Measurements from ENCODE around the gene MRPL36.

MRPL36 gene

DNA sequence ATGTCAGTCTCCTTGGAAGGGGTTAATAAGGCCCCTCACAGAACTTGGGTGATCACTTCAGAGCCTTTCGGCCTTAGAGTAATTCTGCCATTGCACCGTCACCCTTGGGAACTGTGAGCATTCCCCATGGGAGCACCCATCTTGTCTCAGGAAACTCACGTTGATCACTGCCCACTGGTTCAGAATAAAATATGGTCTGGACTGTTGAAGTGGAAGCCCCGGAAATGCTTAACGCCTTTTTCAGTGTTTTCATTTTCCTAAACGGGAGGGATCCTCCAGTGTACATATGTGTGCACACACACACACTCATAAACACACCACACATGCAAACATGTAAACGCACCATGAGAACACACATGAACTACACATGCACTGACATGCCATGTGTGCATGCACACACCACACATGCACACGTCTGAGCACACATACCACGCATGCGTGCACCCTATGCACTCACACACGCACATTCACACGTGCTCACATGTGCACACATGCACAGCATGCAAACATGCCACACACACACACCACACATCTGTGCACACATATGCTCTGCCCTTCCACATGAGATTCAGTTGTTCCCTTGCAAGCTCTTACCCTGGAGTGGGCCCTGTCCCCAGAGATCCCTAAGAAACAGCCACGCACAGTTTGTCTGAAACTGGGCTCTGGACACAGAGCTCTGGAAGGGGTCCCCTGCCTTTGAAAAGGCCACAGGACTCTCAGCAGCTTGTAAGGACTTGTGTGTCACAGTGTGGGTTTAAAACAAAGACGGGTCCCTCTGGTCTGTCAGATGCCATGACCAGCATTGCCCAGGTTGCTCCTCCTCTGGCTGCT, 17.0 kb downstream of the MRPL36 start:
- peaks cover 2% of the 10 kb centered on the region for H3K9me3 ChIP-seq (ENCODE audit: insufficient read depth, low read depth, low read length)
- no peak overlapping the region for H2AK5ac ChIP-seq (ENCODE audit: low read length)
- no peak overlapping the region for H3K9ac ChIP-seq (ENCODE audit: low read length)
- no peak overlapping the region for H2BK120ac ChIP-seq (ENCODE audit: insufficient read depth, low read length, poor library complexity)
- H3K18ac ChIP-seq (ENCODE audit: low read length), result no peak overlapping the region
- no peak overlapping the region for H2AFZ ChIP-seq (ENCODE audit: insufficient read depth, low read length, poor library complexity)
- DNase-seq, result no peak
- no peak overlapping the region for H2BK12ac ChIP-seq (ENCODE audit: low read length)
- no peak overlapping the region for H3K4me3 ChIP-seq (ENCODE audit: low read depth, low read length)
- no CpG with 5 or more reads among the region's 14 CpGs for WGBS (ENCODE audit: extremely low coverage, insufficient coverage, insufficient read length)
- no peak overlapping the region for H2BK5ac ChIP-seq (ENCODE audit: low read depth, low read length, poor library complexity)
- H3K23ac ChIP-seq (ENCODE audit: low read length), result peak overlapping the region; percentile 55
- no peaks in the 10 kb centered on the region for H3K36me3 ChIP-seq (ENCODE audit: control insufficient read depth in 1 of 2, insufficient read depth in 2 of 2, low read length in 2 of 2)
- no peak overlapping the region for H3K27ac ChIP-seq (ENCODE audit: low read depth, low read length)
- H3K4me2 ChIP-seq (ENCODE audit: low read length), result no peak overlapping the region
- no peak overlapping the region for H4K12ac ChIP-seq (ENCODE audit: low read depth, low read length)
- H4K8ac ChIP-seq (ENCODE audit: low read depth, low read length), result no peak overlapping the region
- H3K14ac ChIP-seq (ENCODE audit: low read length), result no peak overlapping the region
- H3K4me1 ChIP-seq (ENCODE audit: control insufficient read depth in 1 of 2, insufficient read depth in 2 of 2, low read length in 2 of 2), result no peaks in the 10 kb centered on the region
- H4K91ac ChIP-seq (ENCODE audit: low read depth, low read length), result no peak overlapping the region
- no peak overlapping the region for H3K4ac ChIP-seq (ENCODE audit: low read depth, low read length)
- no peaks in the 10 kb centered on the region for H3K79me2 ChIP-seq (ENCODE audit: control insufficient read depth, insufficient read depth, low read length, poor library complexity)
- no peaks in the 10 kb centered on the region for H3K79me1 ChIP-seq (ENCODE audit: low read length)
- H3K27me3 ChIP-seq (ENCODE audit: insufficient read depth, low read length), result peaks cover 2% of the 10 kb centered on the region

- H3K27ac ChIP-seq (ENCODE audit: low read depth, low read length), result no peak overlapping the region
- no peak overlapping the region for H4K12ac ChIP-seq (ENCODE audit: low read depth, low read length)
- H2BK5ac ChIP-seq (ENCODE audit: low read depth, low read length, poor library complexity), result no peak overlapping the region
- no peak overlapping the region for H3K14ac ChIP-seq (ENCODE audit: low read length)
- H2BK12ac ChIP-seq (ENCODE audit: low read length), result no peak overlapping the region
- peaks cover 2% of the 10 kb centered on the region for H3K9me3 ChIP-seq (ENCODE audit: insufficient read depth, low read depth, low read length)
- H4K91ac ChIP-seq (ENCODE audit: low read depth, low read length), result no peak overlapping the region
- no peaks in the 10 kb centered on the region for H3K79me1 ChIP-seq (ENCODE audit: low read length)
- no peak overlapping the region for H3K23ac ChIP-seq (ENCODE audit: low read length)
- H3K4me1 ChIP-seq (ENCODE audit: control insufficient read depth in 1 of 2, insufficient read depth in 2 of 2, low read length in 2 of 2), result no peaks in the 10 kb centered on the region
- H3K4ac ChIP-seq (ENCODE audit: low read depth, low read length), result no peak overlapping the region
- no peak overlapping the region for H2AFZ ChIP-seq (ENCODE audit: insufficient read depth, low read length, poor library complexity)
- H3K4me3 ChIP-seq (ENCODE audit: low read depth, low read length), result no peak overlapping the region
- no peak overlapping the region for H4K8ac ChIP-seq (ENCODE audit: low read depth, low read length)
- no peak overlapping the region for H3K18ac ChIP-seq (ENCODE audit: low read length)
- no peak overlapping the region for H2AK5ac ChIP-seq (ENCODE audit: low read length)
- no peaks in the 10 kb centered on the region for H3K79me2 ChIP-seq (ENCODE audit: control insufficient read depth, insufficient read depth, low read length, poor library complexity)
- no peak overlapping the region for H3K9ac ChIP-seq (ENCODE audit: low read length)
- no peaks in the 10 kb centered on the region for H3K36me3 ChIP-seq (ENCODE audit: control insufficient read depth in 1 of 2, insufficient read depth in 2 of 2, low read length in 2 of 2)
- no peak overlapping the region for H2BK120ac ChIP-seq (ENCODE audit: insufficient read depth, low read length, poor library complexity)
- no peak overlapping the region for H3K4me2 ChIP-seq (ENCODE audit: low read length)
- peaks cover 2% of the 10 kb centered on the region for H3K27me3 ChIP-seq (ENCODE audit: insufficient read depth, low read length)
- no CpG with 5 or more reads among the region's 9 CpGs for WGBS (ENCODE audit: extremely low coverage, insufficient coverage, insufficient read length)
- DNase-seq, result no peak
Measured at GRCh38 chr5:1781726-1782384, 17.8 kb downstream of the MRPL36 start.

DNA sequence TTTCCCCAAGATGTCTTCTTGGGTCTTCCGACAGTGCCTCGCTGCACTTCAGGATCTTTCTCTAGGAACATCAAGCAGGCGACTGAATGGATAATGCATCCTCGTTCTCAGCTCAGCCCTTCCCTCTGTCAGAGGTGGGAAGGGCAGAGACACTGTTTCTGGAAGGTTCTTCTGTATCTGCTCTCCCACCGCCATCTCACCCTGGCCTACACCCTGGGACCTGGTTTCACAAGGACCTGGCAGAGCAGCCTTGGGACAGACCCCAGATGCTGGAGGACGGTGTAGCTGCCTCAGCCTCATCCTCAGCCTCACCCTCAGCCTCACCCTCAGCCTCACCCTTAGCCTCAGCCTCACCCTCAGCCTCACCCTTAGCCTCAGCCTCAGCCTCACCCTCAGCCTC, 18.5 kb downstream of the MRPL36 start:
- DNase-seq, result no peak
- H4K91ac ChIP-seq (ENCODE audit: low read depth, low read length), result no peak overlapping the region
- no peaks in the 10 kb centered on the region for H3K79me2 ChIP-seq (ENCODE audit: control insufficient read depth, insufficient read depth, low read length, poor library complexity)
- peaks cover 2% of the 10 kb centered on the region for H3K9me3 ChIP-seq (ENCODE audit: insufficient read depth, low read depth, low read length)
- no peak overlapping the region for H3K4me2 ChIP-seq (ENCODE audit: low read length)
- H2AK5ac ChIP-seq (ENCODE audit: low read length), result no peak overlapping the region
- no peak overlapping the region for H2BK120ac ChIP-seq (ENCODE audit: insufficient read depth, low read length, poor library complexity)
- no peaks in the 10 kb centered on the region for H3K36me3 ChIP-seq (ENCODE audit: control insufficient read depth in 1 of 2, insufficient read depth in 2 of 2, low read length in 2 of 2)
- H3K4me1 ChIP-seq (ENCODE audit: control insufficient read depth in 1 of 2, insufficient read depth in 2 of 2, low read length in 2 of 2), result no peaks in the 10 kb centered on the region
- no peak overlapping the region for H3K9ac ChIP-seq (ENCODE audit: low read length)
- WGBS (ENCODE audit: extremely low coverage, insufficient coverage, insufficient read length), result no CpG with 5 or more reads among the region's 6 CpGs
- H4K8ac ChIP-seq (ENCODE audit: low read depth, low read length), result no peak overlapping the region
- H3K79me1 ChIP-seq (ENCODE audit: low read length), result no peaks in the 10 kb centered on the region
- no peak overlapping the region for H4K12ac ChIP-seq (ENCODE audit: low read depth, low read length)
- H3K18ac ChIP-seq (ENCODE audit: low read length), result no peak overlapping the region
- peaks cover 2% of the 10 kb centered on the region for H3K27me3 ChIP-seq (ENCODE audit: insufficient read depth, low read length)
- H2BK5ac ChIP-seq (ENCODE audit: low read depth, low read length, poor library complexity), result no peak overlapping the region
- no peak overlapping the region for H2AFZ ChIP-seq (ENCODE audit: insufficient read depth, low read length, poor library complexity)
- no peak overlapping the region for H3K23ac ChIP-seq (ENCODE audit: low read length)
- H3K14ac ChIP-seq (ENCODE audit: low read length), result no peak overlapping the region
- no peak overlapping the region for H3K4ac ChIP-seq (ENCODE audit: low read depth, low read length)
- no peak overlapping the region for H3K27ac ChIP-seq (ENCODE audit: low read depth, low read length)
- H3K4me3 ChIP-seq (ENCODE audit: low read depth, low read length), result peak overlapping the region; percentile 6
- no peak overlapping the region for H2BK12ac ChIP-seq (ENCODE audit: low read length)

DNA sequence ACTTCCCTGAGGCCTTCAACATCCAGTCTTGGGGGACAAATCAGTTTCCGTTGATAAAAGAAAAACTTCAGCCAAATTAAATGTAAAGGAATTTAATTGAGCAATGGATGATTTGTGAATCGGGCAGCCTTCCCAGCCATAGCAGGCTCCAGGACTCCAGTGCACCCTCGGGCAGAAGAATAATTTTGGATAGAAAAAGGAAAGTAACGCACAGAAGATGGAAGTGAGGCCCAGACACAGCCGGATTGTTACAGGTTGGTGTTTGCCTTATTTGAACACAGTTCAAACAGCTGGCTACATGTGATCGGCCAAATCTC, 19.1 kb downstream of the MRPL36 start:
- Histone ChIP-seq H3K36me3 (ENCODE audit: control insufficient read depth in 1 of 2, insufficient read depth in 2 of 2, low read length in 2 of 2) (no peaks in the 10 kb centered on the region), H3K27ac (ENCODE audit: low read depth, low read length) (no peak overlapping the region), H2BK5ac (ENCODE audit: low read depth, low read length, poor library complexity) (no peak overlapping the region), H4K12ac (ENCODE audit: low read depth, low read length) (no peak overlapping the region), H3K9me3 (ENCODE audit: insufficient read depth, low read depth, low read length) (peaks cover 2% of the 10 kb centered on the region), H3K79me1 (ENCODE audit: low read length) (no peaks in the 10 kb centered on the region), H3K18ac (ENCODE audit: low read length) (no peak overlapping the region), H3K4me1 (ENCODE audit: control insufficient read depth in 1 of 2, insufficient read depth in 2 of 2, low read length in 2 of 2) (no peaks in the 10 kb centered on the region), H3K4me2 (ENCODE audit: low read length) (no peak overlapping the region), H3K27me3 (ENCODE audit: insufficient read depth, low read length) (peaks cover 2% of the 10 kb centered on the region), H4K8ac (ENCODE audit: low read depth, low read length) (no peak overlapping the region), H3K9ac (ENCODE audit: low read length) (no peak overlapping the region), H3K23ac (ENCODE audit: low read length) (no peak overlapping the region), H4K91ac (ENCODE audit: low read depth, low read length) (no peak overlapping the region), H3K4me3 (ENCODE audit: low read depth, low read length) (no peak overlapping the region), H2BK120ac (ENCODE audit: insufficient read depth, low read length, poor library complexity) (no peak overlapping the region), H3K4ac (ENCODE audit: low read depth, low read length) (no peak overlapping the region), H2BK12ac (ENCODE audit: low read length) (no peak overlapping the region), H3K79me2 (ENCODE audit: control insufficient read depth, insufficient read depth, low read length, poor library complexity) (no peaks in the 10 kb centered on the region), H2AK5ac (ENCODE audit: low read length) (no peak overlapping the region), H3K14ac (ENCODE audit: low read length) (no peak overlapping the region), H2AFZ (ENCODE audit: insufficient read depth, low read length, poor library complexity) (no peak overlapping the region)
- DNase-seq, result no peak
- WGBS (ENCODE audit: extremely low coverage, insufficient coverage, insufficient read length), result no CpG with 5 or more reads among the region's 6 CpGs

Data from trophoblast cell (in vitro differentiated cells and primary cell).